ACC112 (cell line): ENCODE results near the gene INTS6.
"Not testable (repeated sequence)": the region's sequence is repeated elsewhere in the genome, so short reads cannot be mapped to it uniquely, and the experiment has no call there.

Experiments used
- H2AFZ ChIP-seq: fragments of 200-600 bp; sonication (generic); one replicate; pipeline ENCODE4 v1.6.0; 2017; ENCODE audit warnings: antibody characterized with exemption, low read length; ENCODE audit not compliant: unreplicated experiment
- H3K27ac ChIP-seq: fragments of 200-600 bp; sonication (generic); 2 replicates; pipeline ENCODE4 v1.5.1; 2014; ENCODE audit warnings: low read depth, mild to moderate bottlenecking, antibody characterized with exemption, low read length, moderate library complexity
- H3K27me3 ChIP-seq: fragments of 200-600 bp; sonication (generic); 2 replicates; pipeline ENCODE4 v1.6.1; 2014; ENCODE audit warnings: mild to moderate bottlenecking, antibody characterized with exemption, low read length, moderate library complexity, mixed read lengths; ENCODE audit not compliant: insufficient read depth
- H3K36me3 ChIP-seq: fragments of 200-600 bp; sonication (generic); 2 replicates; pipeline ENCODE4 v1.6.1; 2016; ENCODE audit warnings: mild to moderate bottlenecking, antibody characterized with exemption, low read length, moderate library complexity, mixed read lengths; ENCODE audit not compliant: insufficient read depth
- H3K4me1 ChIP-seq: fragments of 200-600 bp; sonication (generic); one replicate; pipeline ENCODE4 v1.6.1; 2016; ENCODE audit warnings: low read length, mixed read lengths; ENCODE audit not compliant: insufficient read depth, unreplicated experiment, control insufficient read depth
- H3K4me3 ChIP-seq: fragments of 200-600 bp; sonication (generic); 2 replicates; pipeline ENCODE4 v1.5.1; 2014; ENCODE audit warnings: mild to moderate bottlenecking, low read depth, low read length
- H3K79me2 ChIP-seq: fragments of 200-600 bp; sonication (generic); one replicate; pipeline ENCODE4 v1.6.0; 2016; ENCODE audit warnings: low read length; ENCODE audit not compliant: control insufficient read depth, unreplicated experiment, insufficient read depth

Gene INTS6

DNA sequence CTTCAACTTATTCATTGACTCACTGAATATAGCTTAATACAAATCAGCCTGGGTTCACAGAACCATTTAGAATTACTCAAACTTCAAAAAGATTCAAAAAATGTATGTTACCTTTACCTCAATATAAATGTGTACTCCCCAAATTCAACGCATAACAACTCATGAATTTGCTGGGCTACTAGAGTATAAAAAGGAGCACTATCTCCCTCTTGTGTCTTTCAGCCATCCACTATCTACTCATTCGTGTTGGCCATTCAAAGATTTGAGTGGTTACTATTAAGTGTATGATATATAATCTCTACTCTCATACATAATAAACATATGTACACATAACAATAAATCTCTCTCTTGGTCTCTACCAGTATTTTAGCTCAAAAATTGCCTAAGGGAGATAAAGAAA lies 20.3 kb downstream of the INTS6 start:
- Histone ChIP-seq H2AFZ (no peak overlapping the region), H3K36me3 (peaks cover 13% of the 10 kb centered on the region), H3K27ac (no peak overlapping the region), H3K79me2 (peaks cover 25% of the 10 kb centered on the region), H3K27me3 (no peaks in the 10 kb centered on the region), H3K4me1 (no peaks in the 10 kb centered on the region), H3K4me3 (no peak overlapping the region)

DNA sequence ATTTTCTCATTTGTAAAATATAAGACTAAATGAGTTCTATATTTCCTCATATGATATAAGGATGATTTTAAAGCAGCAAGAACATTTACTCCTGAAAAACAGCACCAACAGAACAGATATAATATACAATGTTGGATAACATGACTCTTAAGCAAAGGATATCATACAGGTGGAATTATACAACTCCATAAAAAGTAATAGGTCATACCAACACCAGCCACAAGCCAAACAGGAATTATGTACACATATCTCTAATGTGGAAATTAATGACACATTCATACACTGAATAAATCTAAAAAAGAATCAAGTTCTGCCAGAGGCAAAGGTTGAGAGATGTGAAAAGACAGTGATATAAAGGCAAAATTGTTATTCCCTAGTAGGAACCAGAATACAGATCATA lies 25.9 kb downstream of the INTS6 start:
- Histone ChIP-seq H3K36me3 (peaks cover 22% of the 10 kb centered on the region), H3K4me1 (peaks cover 31% of the 10 kb centered on the region), H2AFZ (no peak overlapping the region), H3K4me3 (no peak overlapping the region), H3K79me2 (peaks cover 73% of the 10 kb centered on the region), H3K27ac (no peak overlapping the region), H3K27me3 (no peaks in the 10 kb centered on the region)

DNA sequence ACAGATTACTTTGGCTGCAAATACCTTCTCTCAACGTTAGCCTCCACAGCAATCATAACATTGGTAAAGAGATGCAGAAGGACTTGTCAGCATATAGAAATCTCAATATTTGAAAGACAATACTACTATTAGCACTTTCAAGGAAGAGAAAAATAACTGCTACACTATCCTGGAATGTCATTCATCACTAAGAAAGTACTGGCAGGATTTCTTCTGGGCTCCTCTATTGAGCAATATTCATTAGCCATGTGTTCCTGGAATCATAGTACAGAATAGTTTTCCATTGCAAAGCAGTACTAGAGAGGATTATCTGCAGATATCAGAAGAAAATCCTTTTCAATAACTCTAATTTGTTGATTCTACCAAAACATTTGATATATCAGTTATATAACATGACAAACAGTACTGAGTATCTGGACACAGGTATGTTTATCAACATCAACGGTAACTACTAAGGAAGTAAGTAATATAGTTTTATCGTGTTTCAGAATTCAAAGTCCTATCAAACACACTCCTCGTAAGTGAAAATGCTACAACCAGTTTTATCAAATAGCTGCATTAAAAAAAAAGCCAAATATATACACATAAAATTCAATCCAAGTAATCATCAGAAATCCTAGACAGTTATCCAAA lies 27.3 kb downstream of the INTS6 start:
- no peak overlapping the region for H3K27ac ChIP-seq
- no peaks in the 10 kb centered on the region for H3K27me3 ChIP-seq
- peaks cover 41% of the 10 kb centered on the region for H3K4me1 ChIP-seq
- peaks cover 30% of the 10 kb centered on the region for H3K36me3 ChIP-seq
- H3K79me2 ChIP-seq, result peaks cover 78% of the 10 kb centered on the region
- no peak overlapping the region for H2AFZ ChIP-seq
- H3K4me3 ChIP-seq, result no peak overlapping the region

DNA sequence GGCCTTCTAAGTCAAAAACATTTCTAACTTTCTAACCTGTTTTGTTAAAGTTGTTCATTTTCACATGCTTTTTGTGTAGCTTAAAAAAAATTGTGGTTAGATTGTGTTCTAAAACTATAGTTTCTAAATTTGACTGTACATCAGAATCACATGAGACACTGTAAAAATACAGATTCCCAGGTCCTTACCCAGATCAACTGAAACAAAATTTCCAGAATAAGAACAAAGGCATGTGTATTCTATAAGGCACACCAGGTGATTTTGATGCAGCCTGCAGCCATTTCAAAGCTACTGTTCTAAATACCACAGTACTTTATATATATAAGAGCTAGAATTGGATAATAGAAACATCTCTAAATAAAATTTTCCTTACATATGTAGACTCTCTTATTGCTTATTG lies 29.1 kb downstream of the INTS6 start:
- H3K4me3 ChIP-seq, result no peak overlapping the region
- peaks cover 80% of the 10 kb centered on the region for H3K79me2 ChIP-seq
- H2AFZ ChIP-seq, result no peak overlapping the region
- H3K36me3 ChIP-seq, result peaks cover 29% of the 10 kb centered on the region
- H3K27me3 ChIP-seq, result no peaks in the 10 kb centered on the region
- no peak overlapping the region for H3K27ac ChIP-seq
- peaks cover 41% of the 10 kb centered on the region for H3K4me1 ChIP-seq

DNA sequence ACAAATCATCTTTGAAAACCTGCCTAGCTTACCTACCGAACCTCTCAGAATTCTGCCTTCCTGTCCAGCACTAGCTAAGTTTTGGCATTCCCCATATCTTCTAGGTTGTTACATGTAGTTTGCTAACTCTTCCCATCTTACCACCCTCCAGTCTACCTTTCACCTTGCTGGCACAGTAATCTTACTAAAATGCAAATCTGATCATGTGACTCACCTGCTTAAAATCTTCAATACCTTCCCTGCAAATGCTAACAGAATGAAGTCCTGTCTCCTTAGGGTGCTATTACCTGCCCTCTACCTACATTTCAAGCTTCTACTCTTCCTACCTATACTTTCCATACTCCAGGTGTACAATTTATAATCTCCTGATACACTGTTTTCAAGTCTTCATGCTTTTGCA lies 30.4 kb downstream of the INTS6 start:
- no peaks in the 10 kb centered on the region for H3K27me3 ChIP-seq
- H3K79me2 ChIP-seq, result peaks cover 81% of the 10 kb centered on the region
- H3K4me1 ChIP-seq, result peaks cover 41% of the 10 kb centered on the region
- no peak overlapping the region for H2AFZ ChIP-seq
- H3K27ac ChIP-seq, result no peak overlapping the region
- H3K4me3 ChIP-seq, result no peak overlapping the region
- H3K36me3 ChIP-seq, result peaks cover 39% of the 10 kb centered on the region

DNA sequence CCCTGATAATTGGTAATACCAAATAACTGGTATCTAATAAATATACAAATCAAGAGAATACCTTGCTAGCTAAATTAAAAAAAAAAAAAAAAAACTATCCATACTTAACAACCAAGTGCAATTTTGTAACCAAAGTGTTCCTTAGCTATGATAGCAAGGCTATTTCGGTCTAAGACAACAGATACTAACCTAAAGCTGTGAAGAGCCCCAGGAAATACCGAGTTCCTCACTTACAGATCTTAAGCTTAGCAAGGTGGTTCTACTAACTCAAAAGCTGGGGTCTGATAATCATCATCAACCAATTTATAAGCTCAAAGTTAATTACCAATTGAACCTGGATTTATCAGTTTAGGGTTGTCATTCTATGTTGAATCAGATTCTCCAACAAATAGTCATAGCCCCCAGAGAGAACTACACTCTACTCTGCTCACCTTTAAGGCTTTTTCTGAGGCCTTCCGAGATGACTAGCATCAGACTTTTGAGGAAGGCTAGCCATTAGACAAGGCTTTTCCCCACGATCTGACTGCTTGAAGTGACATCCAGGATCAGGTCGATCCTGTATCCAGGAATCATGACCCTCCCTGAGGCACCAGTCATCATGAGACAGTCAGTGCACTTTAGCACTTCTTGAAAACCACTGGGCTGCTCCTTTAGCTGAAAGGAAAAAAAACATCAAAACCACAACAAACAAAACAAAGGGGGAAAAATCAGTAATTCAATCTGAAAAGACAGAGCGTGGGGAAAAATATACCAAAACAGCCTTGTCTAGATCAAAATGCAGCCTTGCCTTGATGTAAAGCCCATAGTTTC lies 31.9 kb downstream of the INTS6 start:
- Histone ChIP-seq H3K27me3 (no peaks in the 10 kb centered on the region), H3K4me1 (peaks cover 27% of the 10 kb centered on the region), H3K4me3 (no peak overlapping the region), H3K36me3 (peaks cover 52% of the 10 kb centered on the region), H2AFZ (no peak overlapping the region), H3K79me2 (peaks cover 81% of the 10 kb centered on the region), H3K27ac (no peak overlapping the region)

DNA sequence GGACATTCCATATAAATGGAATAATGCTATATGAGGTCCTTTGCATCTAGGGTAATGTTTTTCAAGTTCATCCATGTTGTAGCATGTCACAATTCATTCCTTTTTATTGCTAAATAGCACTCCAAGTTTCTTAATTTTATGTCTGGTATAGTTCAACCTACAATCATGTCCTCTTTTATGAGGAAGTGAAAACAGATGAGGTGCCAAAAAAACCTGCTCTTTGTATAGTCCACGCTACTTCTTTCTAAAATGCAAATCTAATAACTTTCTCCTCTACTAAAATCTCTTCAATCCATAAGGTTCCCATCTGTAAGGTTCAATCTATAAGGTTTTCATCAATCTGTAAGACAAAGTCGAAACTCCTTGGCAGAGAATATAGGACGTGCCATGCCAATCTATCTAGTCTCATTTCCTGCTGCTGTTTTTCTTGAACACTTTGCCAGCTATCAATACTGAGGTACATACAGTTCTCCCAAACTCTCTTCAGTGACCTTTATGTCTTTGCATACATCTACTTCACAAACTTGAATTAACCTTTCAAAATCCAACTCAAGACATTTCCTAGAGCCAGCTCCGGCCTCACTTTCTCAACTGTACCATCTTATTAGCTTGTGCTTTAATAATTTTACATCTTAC lies 33.7 kb downstream of the INTS6 start:
- H3K79me2 ChIP-seq, result peaks cover 75% of the 10 kb centered on the region
- H3K36me3 ChIP-seq, result peaks cover 59% of the 10 kb centered on the region
- H2AFZ ChIP-seq, result no peak overlapping the region
- no peak overlapping the region for H3K27ac ChIP-seq
- H3K4me3 ChIP-seq, result no peak overlapping the region
- H3K4me1 ChIP-seq, result peaks cover 17% of the 10 kb centered on the region
- no peaks in the 10 kb centered on the region for H3K27me3 ChIP-seq

DNA sequence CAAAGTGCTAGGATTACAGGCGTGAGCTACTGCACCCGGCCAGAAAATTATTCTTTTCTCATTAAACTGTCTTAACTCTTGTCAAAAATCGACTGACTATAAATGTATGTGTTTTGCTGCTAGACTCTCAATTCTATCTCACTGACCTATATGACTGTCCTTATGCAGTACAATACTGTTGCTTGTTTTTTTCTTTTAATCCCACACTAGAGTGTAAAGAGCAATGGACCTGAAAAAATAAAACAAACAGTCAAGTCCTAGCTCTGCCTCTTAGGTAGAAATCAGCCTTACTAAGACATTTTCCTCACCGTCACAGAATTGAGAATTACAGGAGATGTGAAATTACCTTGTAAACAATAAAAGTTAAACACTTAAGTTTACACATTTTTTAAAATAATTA lies 35.1 kb downstream of the INTS6 start:
- peaks cover 52% of the 10 kb centered on the region for H3K36me3 ChIP-seq
- H3K79me2 ChIP-seq, result peaks cover 75% of the 10 kb centered on the region
- no peak overlapping the region for H3K4me3 ChIP-seq
- H3K27me3 ChIP-seq, result no peaks in the 10 kb centered on the region
- no peak overlapping the region for H2AFZ ChIP-seq
- no peak overlapping the region for H3K27ac ChIP-seq
- peaks cover 17% of the 10 kb centered on the region for H3K4me1 ChIP-seq

DNA sequence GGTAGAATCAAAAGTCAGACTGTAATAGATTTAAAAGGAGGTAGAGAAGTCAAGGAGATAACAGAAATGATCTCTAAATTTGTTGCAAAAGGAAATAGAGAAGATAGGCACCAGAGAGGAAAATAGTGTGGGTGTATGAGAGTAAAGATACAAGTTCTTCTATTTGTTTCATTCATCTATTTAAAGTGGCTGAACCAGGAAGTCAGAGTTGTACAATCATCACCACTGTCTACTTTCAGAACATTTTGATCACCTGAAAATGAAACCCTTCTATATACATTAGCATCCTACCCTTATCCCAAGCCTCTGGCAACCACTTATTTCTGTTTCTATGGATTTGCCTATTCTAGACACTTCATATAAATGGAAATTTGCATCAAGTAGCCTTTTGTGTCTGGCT lies 36.7 kb downstream of the INTS6 start:
- no peak overlapping the region for H3K4me3 ChIP-seq
- H3K27ac ChIP-seq, result no peak overlapping the region
- peaks cover 4% of the 10 kb centered on the region for H3K4me1 ChIP-seq
- no peaks in the 10 kb centered on the region for H3K27me3 ChIP-seq
- H2AFZ ChIP-seq, result no peak overlapping the region
- H3K79me2 ChIP-seq, result peaks cover 73% of the 10 kb centered on the region
- peaks cover 54% of the 10 kb centered on the region for H3K36me3 ChIP-seq

DNA sequence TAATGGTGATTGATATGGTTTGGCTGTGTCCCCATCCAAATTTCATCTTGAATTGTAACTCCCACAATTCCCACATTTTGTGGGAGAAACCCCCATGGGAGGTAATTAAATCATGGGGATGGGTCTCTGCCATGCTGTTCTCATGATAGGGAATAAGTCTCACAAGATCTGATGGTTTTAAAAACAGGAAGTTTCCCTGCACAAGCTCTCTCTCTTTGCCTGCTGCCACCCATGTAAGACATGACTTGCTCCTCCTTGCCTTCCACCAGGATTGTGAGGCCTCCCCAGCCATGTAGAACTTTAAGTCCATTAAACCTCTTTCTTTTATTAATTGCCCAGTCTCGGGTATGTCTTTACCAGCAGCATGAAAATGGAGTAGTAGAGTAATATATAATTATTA lies 37.5 kb downstream of the INTS6 start:
- H3K27me3 ChIP-seq, H3K4me3 ChIP-seq, H3K27ac ChIP-seq, H3K4me1 ChIP-seq, H2AFZ ChIP-seq: not testable (repeated sequence)
- peaks cover 66% of the 10 kb centered on the region for H3K79me2 ChIP-seq
- H3K36me3 ChIP-seq, result peaks cover 46% of the 10 kb centered on the region

DNA sequence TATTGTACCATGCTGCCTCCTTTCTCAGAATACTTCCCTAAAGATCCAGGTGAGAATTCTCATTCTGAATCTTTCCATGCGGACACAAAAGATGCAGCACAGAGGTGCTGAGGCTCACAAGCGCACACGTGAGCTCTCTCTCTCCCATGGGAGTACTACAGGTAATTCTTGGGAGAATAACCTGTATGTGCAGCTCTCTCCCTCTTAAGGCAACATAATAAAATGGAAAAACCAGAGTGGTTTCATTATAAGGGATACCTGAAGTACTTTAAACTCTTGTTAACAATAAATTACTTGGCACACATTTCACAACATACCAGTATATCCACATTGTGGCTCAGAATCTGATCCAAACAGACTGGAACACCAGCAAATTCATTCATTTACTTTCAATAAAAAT lies 40.4 kb downstream of the INTS6 start:
- no peaks in the 10 kb centered on the region for H3K27me3 ChIP-seq
- peaks cover 30% of the 10 kb centered on the region for H3K36me3 ChIP-seq
- no peak overlapping the region for H3K27ac ChIP-seq
- peaks cover 70% of the 10 kb centered on the region for H3K79me2 ChIP-seq
- H2AFZ ChIP-seq, result no peak overlapping the region
- H3K4me3 ChIP-seq, result no peak overlapping the region
- H3K4me1 ChIP-seq, result no peaks in the 10 kb centered on the region
